ENCODE results near the gene DDX20.

DDX20 gene

DNA sequence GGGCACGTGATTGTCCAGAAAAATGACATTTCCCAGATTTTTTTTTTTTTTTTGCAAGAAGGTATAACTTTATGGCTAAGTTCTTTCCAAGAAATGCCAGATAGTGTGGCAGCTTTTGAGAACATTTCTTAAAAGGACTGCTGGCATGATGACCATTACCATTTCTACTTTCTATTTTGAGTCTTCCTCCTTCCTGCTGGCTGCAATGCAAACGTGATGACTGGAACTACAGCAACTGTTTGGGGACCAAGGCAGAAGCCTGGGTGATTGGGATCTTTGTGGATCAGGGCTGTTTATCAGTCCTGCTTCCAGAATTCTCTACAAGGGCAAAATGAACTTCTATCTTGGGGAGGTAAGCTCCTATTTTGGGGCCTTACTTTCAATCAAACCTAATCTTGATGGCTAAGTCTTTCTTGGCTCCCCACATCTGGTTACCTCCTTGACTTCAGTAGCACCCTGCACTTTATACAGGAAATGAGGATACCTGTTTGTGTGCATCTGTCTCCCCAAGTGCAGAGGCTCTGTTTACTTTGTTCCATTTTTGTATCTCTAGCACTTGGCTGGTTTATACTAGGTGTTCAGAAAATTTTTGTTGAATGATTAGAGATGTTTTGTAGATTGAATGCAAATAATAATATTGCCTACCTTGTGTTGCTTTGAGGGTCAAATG, 3.7 kb upstream of the DDX20 start:
- DNase-seq, result no peak

DNA sequence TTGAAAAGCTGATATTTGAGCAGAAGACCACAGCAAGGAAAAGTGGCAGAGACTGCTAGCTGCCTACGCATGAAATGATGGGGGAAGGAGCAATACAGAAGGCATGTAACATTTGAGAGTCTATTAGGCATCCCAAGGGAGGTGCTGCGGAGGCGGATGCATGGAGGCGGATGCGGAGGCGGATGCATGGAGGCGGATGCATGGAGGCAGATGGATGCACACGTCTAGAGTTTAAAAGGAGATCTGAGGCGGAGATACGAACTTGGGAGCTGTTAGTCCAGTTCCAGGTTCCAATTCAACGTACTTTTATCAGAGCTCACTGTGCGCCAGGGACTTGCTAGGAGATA, 744 bp upstream of the DDX20 start:
- peak; percentile 84 for DNase-seq

DNA sequence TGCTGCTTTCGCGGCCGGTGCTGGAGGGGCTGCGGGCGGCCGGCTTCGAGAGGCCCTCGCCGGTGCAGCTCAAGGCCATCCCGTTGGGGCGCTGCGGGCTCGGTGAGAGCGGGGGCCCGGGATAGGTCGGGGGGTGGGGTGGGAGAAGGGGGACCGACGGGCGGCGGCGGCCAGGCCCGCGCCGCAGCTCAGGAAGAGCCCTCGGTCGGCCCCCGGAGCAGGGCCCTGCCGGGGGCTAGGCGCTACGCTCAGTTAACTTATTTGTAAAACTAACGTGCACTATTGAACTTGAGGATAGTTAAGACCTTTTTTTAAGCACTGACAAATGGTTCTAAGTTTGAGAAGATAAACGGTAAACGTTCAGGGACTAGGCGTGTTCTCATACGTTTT, 418 bp downstream of the DDX20 start:
- DNase-seq, result no peak

DNA sequence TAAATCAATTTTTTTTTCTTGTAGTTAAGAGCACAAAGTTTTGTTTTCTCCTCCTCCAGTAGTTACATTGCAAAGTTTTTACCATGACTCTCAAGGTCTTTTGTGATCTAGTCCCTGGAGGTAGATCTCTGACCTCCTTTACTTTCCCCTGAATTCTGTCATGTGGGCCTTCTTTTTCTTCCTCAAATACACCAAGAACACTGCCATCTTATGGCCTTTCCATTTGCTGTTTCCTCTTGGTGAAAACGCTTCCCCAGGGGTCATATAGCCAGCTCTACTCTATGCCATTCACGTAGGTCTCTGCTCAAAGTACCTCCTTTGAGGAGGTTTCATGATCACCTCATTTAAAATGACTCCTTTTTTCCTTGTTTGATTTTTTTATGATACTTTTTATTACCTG, 2.7 kb downstream of the DDX20 start:
- DNase-seq, result no peak

DNA sequence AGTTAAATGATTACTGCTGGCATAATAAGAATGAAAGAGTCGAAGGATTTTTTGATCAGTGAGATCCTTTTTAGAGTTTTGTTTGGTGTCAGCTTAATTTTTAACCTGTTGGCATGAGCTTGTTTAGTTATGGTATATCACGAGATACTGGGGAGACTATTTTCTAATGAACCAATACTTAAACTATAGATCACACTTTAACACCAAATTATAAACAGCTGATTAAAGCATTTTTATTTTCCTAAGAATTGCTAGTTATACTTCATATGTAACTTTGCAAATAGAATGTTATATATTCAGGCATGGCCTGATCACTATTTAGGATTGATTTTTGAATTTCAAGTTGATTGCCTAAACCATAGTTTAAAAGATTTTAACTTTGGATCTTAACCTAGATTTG, 6.0 kb downstream of the DDX20 start:
- no peak for DNase-seq

DNA sequence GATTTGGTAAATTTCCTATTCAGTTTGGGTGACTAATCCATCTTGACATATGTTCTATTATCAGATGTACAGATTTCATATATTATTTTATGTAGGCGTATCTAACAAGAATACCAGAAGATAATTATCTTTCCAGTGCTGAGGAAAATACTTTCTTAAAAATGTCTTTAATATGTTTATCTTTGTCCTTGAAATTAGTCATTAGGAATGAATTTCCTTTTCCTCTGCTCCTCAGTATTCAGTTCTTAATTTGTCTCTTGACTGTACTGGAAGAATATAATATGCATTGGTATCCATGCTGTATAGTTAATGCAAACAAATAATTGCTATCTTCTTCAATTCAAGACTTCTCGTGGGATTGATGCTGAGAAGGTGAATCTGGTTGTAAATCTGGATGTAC, 6.6 kb downstream of the DDX20 start:
- no peak for DNase-seq

DNA sequence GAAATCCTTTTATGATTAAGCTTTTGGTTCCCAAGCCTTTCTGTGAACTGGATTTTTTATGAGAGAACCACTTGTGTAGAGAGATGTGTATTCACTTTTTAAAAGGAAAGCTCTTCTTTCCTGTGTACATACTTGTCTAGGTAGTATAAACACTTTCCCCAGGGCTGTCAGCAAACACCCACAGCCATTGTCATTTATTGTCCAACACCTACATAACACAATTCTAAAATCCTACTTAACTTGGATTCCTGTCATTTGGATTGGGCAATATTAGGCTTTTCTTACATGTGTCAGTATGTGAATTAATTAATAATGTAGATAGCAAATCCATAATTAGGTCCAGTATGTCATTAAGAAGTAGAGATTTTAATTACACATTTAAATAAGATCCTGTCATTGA, 12.3 kb downstream of the DDX20 start:
- no peak for DNase-seq

DNA sequence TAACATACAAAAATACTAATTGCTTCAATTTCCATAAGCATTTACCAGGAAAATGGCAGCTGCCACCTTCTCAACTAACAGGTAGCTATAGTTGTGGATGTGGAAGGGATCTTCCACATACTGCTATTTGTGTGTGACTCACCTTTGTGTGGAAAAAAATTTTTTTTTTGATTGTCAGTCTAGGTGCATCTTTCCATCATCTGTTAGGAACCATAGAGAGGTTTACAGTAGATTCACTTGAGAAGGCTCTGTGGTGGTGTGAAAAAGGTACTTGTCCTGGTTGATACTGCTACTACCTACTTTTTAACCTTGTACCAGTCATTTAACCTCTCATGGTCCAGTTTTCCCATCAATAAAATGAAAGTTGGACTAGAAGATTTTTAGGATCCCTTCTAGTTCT, 12.9 kb downstream of the DDX20 start:
- DNase-seq, result no peak

DNA sequence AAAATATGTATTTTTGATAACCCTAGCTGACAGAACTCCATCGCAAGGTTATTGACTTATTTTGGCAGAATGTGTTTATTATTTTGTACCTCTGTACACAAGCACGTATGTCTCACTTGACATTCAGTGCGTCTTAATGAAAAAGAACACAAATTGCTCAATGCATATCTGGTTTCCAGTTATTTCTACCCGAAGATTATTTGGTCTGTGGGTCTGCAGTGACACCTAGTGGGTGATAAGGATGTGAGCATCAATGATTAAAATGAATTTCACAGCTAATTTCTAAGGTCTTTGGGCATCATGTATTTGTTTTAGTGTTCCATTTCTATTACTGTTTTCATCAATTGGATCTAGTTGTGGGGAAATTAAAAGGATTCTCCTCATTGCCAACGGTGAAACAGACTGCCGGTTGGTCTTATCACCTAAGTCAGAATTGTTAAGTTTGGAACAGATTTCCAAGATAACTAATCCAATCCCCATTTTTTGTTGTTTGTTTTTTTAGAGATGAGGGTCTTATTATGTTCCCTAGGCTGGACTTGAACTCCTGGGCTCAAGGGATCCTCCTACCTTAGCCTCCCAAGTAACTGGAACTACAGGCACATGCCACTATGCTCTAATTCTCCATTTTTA, 13.9 kb downstream of the DDX20 start:
- peak; percentile 71 for DNase-seq

DNA sequence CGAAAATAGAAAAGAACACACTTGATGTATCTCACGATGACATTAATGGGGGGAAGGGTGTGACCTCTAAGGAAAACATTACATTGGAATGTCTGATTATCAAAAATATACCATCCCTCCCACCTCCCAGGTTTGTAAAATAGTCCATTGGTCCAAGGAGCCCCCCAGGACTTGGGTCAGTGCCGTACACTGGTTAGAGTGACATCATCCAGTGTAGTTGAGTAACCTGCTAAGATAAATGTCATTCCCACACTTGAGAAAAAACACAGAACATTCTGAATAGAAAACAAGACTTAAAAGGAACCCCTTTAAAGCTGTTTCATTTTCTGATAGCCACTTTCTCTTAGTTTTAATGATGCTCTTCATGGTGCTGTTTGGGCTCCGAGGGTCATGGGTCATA, 15.2 kb downstream of the DDX20 start:
- DNase-seq, result no peak

DNA sequence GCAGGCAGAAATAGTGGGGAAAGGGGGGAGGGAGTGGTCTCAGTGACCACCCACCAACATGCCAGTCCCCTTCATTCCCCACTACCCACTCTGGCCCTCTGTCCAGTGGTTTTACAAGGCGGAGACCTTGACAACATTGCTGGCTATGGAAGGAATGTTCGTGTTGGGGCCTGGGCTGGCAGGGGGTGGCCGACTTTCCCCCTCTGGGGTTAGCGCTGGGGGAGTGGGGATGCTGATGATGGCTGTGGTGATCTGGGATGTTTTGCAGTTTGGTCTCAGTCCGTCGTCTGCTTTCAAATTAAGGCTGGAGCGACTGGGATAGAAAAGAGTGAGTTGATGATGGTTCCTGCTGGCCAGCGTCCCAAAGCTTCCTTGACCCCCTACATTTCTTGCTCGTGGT, 20.3 kb downstream of the DDX20 start:
- no peak for DNase-seq

DNA sequence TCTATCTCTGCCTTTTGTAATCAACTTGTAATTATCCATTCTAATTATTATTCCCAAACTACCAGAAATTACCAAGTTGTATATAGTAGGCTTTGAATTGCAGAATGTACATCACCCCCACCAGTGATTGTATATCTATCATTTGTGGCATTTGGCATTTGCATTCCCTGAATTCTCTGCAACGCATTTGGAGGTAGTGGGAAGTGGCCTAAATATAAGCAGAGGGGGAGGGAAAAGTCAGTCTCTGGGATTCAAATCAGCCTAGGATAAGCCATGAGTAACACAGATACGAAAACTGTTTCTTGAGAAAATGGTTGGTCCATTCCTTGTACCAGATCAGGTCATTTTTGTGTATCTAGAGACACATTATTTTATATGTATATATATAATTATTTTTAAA, 20.7 kb downstream of the DDX20 start:
- no peak for DNase-seq

DNA sequence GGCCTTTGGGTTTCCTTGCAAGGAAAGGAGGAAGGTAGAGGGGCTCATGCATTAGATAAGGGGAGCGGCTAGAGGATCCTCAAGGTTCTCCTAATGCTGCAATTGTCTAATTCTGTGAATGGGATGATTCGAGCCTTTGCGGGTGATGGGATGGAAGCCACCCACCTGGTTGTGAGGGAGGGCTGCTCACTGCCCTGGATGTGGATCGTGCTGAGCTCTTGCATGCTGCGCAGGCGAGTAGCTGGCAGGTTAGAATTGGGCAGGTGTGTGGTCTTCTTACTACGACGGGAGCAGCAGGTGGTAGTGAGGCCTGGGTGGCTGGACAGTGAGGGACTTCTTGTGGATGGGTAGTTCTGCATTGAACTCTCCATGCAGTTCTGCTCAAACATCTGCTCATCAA, 21.2 kb downstream of the DDX20 start:
- DNase-seq, result no peak

DNA sequence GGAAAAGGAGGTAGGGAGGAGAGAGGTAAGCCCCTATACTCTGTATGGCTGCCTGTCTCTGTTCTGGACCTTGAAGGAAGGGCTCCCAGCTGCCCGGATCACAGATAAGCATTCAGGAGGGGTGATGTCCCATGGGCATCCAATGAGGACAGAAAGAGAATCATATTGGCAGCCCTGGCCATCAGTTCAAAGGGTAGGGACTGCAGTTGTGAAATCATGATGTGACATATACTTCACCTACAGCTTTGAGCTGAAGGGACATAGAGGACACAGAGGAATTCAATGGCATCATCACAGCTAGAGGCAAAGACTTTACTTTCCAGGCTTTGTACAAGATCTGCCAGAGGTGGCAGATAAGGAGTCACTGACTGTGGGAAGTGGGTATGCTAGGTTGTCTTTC, 21.6 kb downstream of the DDX20 start:
- DNase-seq, result no peak

DNA sequence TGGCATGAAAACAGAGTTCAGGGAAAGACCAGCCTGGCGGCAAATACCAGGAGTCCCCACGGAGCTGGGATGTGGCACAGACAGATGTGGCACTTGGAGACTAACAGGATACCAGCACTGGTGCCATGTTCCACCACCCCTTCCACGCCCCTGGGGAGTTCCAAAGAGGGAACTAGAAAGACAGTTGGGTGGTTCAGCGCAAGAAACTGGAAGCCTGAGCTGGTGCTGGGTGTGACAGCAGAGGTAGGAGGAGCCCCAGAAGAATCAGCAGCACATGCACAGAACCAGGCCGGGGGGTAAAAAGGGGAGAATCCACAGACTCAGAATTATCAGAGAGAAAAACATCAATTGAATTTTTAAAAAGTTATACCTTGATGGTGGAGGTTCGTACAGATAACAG, 22.4 kb downstream of the DDX20 start:
- DNase-seq, result no peak

DNA sequence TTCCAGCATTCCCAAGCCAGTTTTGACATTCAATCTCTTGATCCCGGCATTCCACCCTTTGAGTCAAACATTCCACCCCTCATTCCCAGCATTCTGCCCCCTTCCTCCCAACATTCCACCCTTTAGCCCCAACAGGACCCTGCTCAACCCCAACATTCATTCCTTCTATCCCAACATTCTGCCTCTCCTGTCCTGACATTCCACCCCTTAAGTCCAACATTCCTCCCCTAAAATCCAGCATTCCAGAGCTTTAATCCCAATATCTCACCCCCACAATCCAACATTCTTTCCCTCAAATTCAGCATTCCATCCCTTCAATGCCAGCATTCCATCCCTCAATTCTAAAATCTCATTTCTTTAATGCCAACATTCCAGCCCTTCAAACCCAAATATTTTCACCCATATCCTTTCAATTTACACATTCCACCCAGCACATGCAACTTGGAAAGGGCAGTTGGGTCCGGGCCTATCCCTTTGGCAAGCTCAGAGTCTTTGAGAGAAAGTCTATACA, 22.9 kb downstream of the DDX20 start:
- DNase-seq, result no peak

DNA sequence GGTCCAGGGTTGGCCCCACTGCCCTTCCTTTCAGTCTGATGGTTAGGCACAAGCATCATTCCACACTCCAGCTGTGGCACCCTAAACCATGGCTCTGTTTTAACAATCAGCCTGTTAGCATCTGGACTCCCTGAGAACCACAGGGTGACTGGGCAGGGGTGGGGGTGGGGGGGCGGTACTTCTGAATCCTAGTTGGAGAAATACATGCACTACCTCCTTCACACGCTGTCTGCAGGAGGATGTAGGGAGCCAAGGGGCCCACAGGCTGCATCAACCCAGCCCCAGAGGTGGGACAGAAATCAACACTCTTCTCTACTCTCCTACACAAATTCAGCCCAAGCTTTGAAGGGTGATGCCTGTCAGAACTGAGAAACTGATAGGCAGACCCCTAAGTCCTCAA, 23.8 kb downstream of the DDX20 start:
- no peak for DNase-seq

DNA sequence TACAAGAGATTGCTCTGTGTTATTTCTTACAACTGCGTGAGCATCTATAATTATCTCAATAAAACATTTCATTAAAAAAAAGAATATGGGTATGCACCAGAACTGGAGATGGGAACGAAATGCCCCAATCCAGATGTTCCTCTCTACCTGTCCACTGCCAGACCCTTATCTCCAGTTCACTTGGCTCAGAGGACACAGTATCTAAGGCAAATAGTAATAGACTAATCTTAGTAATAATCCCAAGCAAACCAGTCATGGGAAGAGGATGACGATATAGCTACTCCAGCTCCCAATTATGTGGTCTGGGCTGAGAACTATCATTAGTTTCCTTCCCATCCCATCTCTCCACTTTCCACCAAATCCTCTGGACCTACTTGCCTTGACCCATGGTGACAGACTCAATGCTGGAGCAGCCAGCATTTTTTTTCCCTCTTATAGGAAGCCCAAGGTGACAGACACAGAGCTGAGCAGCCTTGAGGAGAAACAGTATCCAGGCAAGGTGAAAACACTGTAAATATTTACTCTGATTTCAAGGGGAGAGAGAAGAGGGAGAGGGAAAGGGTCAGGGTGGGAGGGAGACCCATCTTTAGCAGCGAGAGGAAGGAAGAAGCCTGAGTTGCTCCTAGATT, 28.7 kb downstream of the DDX20 start:
- no peak for DNase-seq

DNA sequence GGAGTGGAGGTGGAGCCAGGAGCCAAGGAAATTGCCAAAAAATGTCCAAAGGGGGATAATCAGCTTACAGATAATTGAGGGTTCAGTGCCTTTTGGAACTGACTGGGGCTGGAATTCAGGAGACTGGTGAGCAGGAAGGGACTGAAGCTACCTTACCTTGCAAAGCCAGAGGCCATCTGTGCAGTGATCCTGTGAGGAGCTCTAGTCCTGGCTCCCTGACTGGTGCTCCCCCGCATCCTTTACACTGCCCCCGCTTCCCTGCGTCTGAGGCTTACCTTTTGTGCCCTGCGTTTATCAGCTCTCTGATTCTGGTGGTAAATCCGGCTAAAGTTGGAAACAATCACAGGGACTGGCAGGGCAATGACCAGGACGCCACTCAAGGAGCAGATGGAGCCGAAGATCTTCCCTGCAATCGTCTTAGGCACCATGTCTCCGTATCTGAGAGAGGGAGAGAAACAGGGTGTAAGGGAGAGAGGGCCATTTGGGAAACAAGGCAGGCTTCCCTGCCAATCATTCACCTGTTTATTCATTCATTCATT, 31.0 kb downstream of the DDX20 start:
- DNase-seq, result no peak

DNA sequence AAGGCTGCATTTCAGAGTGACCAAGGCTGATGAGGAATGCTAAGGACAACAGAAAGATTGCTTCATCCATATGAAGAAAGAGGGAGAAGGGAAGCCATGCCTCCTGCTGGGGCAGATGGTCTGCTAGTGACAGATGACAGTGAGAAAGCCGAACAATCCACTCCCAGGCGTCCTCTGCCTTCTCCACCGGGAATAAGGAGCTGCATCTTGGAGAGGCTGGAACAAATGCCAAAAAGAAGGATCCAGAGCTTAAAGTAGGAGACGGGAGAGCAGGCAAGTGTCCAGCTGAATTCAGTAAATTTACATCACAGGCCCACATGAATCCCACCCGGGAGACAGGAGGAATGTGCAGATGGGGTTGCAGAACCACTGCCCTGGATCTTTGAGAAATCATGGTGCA, 33.4 kb downstream of the DDX20 start:
- no peak for DNase-seq

DNA sequence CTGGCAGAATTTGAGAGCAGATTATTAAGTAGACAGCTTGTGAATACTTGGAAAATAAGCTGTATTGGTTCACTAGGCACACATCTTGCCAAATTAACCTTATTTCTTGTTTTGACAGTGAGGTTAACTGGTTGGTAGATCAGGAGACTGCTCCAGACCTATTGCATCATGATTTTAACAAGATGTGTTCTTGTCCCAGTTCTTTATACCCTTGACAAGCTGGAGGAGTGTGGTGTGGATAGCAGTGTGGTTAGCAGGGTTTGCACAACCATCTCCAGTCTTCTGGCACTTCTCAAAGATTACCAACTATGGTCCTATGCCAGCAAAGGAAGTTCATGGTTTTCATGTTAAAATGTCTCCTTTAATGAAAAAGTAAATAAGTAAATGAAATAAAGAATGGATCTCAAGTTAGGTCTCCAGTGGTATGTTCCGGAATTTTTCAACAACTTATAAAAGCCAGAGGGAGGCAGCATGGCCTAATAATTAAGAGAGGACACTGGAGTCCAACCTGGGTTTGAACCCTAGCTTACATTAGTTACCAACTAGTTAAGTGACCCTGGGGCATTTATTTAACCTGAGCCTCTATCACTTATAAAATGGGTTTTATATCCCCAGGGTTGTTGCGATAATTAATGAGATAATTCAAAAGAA, 34.1 kb downstream of the DDX20 start:
- no peak for DNase-seq

DNA sequence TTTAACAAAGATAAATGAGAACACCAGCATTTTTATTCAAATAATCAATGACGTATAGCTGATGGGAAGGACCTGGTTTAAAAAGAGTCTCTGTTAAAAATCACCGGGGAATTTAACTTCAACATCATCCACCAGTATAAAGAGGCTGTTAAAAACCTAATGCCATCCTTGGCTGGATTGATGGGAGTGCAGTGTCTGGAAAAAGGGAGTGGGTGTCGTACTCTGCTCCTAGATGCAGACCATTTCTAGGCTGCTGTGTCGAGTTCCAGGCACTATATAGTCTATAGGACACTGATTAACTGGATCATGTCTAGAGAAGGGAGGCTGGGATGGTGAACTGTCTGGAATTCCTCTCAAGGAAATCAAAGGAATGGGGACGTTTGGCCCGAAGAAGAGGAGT, 36.1 kb downstream of the DDX20 start:
- DNase-seq, result no peak

DNA sequence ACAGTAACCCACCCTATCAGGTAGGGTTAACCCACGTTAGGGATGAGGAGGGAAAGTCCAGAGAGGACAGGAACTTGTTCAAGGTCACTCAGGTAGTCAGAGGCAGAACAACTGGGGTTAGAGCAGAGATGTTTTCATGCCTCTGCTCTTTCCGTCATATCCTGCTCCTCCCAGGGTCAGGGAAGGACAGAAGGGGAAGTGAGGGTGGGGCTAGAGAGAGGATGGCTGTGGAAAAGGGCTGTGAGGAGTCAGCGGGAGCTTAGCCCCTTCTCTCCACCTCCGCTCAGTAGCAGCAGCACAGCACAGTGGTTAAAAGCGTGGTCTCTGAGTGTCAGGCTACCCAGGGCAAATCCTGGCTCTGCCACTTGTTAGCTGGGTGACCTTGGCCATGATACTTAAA, 36.5 kb downstream of the DDX20 start:
- DNase-seq, result no peak

DNA sequence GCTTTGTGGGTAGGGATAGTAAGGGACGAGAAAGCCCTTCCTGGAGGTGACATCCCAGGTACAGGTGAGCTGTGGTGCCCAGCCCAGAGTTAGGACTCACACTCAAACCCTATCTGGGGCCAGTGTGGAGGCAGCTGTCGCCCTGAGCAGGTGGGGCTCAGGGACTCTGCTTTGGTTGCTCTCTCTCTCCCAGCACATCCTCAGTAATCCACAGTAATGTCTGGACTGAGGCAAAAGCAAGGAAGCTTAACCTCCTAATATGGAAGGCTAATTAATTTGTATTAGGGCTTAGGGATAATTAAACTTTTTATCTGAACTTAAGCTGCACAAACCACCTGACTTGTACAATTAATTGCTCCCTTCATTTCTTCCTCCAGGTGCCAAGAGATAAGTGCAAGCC, 38.2 kb downstream of the DDX20 start:
- DNase-seq, result no peak
